Fibroblast of the aortic adventitia (primary cell): ENCODE results near the gene ZFYVE27. TPM values are rescaled to one million over a fixed set of nuclear protein-coding genes. Genes with fewer than 3 reads are reported as not detected.

Source experiments
- DNase-seq: peaks from one replicate; pipeline ENCODE4 v3.0.0-alpha.2; 2010; ENCODE audit warnings: low read depth
- H3K4me3 ChIP-seq: 2 replicates; pipeline ENCODE4 v1.5.1; 2011; ENCODE audit warnings: low read depth, mild to moderate bottlenecking, control low read depth, low read length, moderate library complexity
- CTCF ChIP-seq: IDR thresholded peaks from 2 replicates; pipeline ENCODE4 v1.5.1; 2011; ENCODE audit warnings: mild to moderate bottlenecking, low read length, control low read depth, inconsistent platforms; ENCODE audit not compliant: insufficient read depth
- total RNA-seq: library from RNA; depleted of rRNA; stranded (reverse); fragments of >200 nt; gene quantifications from 2 replicates; pipeline ENCODE4 v1.2.3, GENCODE V29; 2012; ENCODE audit warnings: low replicate concordance

The ZFYVE27 gene
- total RNA-seq, 1 donor, result 14.1 TPM

- peak overlapping the region; percentile 25 for H3K4me3 ChIP-seq
- no peak for TF ChIP-seq CTCF
- no peak for DNase-seq
Measured at GRCh38 chr10:97718178-97718577, 18.8 kb upstream of the ZFYVE27 start.

GRCh38 chr10:97718659-97719142 is 18.2 kb upstream of the ZFYVE27 start:
- DNase-seq, result peak; percentile 72
- TF ChIP-seq CTCF, result no peak
- H3K4me3 ChIP-seq, result peak overlapping the region; percentile 25

- no peak for DNase-seq
- H3K4me3 ChIP-seq, result no peak overlapping the region
- no peak for TF ChIP-seq CTCF
Measured at GRCh38 chr10:97719602-97720001, 17.3 kb upstream of the ZFYVE27 start.

GRCh38 chr10:97721871-97722780 is 14.8 kb upstream of the ZFYVE27 start:
- DNase-seq, result no peak
- no peak for TF ChIP-seq CTCF
- no peak overlapping the region for H3K4me3 ChIP-seq

GRCh38 chr10:97723001-97723400 is 13.9 kb upstream of the ZFYVE27 start:
- no peak for DNase-seq
- TF ChIP-seq CTCF, result no peak
- H3K4me3 ChIP-seq, result no peak overlapping the region

GRCh38 chr10:97724341-97724941 is 12.5 kb upstream of the ZFYVE27 start:
- no peak overlapping the region for H3K4me3 ChIP-seq
- TF ChIP-seq CTCF, result no peak
- DNase-seq, result peak; percentile 74
